Activated CD8-positive, alpha-beta memory T cell treated with anti-CD3 and anti-CD28 coated beads, Interleukin-2, amount 50 U/mL, for 24 hours (primary cell): ENCODE results near the gene NKX2-1.

ENCODE experiments used
- DNase-seq: peaks from one replicate; pipeline ENCODE4 v3.0.0-alpha.2; 2020; ENCODE audit errors: extremely low read depth

NKX2-1 gene

DNA sequence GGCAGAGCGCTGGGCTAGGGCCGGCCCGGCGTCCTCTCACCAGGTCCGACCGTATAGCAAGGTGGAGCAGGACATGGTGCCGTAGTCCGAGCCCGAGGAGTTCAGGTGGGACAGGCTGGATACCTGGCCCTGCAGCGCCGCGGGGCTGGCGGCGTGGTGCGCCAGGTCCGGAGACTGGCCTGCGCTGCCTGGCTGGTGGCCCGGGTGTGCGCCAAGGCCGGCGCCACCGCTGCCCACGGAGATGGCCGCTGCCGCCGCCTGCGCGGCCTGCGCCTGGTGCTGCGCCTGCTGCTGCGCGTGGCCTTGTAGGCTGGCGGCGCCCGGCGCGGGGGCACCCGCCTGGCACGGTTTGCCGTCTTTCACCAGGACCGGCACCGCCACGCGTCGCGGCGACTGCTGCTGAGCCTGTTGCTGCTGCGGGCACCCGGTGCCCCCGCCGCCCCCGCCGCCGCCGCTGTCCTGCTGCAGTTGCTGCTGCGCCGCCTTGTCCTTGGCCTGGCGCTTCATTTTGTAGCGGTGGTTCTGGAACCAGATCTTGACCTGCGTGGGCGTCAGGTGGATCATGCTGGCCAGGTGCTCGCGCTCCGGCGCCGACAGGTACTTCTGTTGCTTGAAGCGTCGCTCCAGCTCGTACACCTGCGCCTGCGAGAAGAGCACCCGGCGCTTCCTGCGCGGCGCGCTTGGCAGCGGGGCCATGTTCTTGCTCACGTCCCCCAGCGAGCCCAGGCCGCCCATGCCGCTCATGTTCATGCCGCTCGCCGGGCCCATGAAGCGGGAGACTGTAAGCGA is 2.6 kb downstream of the NKX2-1 start:
- DNase-seq = no peak

DNA sequence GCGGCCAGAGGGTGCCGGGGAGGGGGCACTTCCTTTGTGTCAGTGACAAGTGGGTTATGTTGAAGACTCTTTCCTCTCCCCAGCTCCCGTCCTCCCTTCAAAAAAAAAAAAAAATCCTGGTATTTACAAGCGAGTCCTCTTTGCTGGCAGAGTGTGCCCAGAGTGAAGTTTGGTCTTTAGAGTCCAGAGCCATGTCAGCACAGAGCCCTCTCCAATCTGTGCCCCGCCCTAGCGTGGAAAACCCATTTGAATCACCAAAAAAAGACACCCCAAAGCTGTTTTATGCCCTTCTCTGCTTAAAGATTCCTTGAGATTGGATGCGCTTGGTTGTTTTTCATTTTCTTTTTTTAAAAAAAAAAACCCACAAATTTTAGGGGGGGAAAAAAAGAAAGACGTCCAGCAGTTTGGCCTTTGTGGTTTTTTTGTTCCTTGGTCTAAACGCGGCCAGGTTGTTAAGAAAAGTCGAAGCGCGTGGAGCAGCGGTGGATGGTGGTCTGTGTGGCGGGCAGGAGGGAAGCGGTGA is 3.3 kb downstream of the NKX2-1 start:
- DNase-seq = no peak

DNA sequence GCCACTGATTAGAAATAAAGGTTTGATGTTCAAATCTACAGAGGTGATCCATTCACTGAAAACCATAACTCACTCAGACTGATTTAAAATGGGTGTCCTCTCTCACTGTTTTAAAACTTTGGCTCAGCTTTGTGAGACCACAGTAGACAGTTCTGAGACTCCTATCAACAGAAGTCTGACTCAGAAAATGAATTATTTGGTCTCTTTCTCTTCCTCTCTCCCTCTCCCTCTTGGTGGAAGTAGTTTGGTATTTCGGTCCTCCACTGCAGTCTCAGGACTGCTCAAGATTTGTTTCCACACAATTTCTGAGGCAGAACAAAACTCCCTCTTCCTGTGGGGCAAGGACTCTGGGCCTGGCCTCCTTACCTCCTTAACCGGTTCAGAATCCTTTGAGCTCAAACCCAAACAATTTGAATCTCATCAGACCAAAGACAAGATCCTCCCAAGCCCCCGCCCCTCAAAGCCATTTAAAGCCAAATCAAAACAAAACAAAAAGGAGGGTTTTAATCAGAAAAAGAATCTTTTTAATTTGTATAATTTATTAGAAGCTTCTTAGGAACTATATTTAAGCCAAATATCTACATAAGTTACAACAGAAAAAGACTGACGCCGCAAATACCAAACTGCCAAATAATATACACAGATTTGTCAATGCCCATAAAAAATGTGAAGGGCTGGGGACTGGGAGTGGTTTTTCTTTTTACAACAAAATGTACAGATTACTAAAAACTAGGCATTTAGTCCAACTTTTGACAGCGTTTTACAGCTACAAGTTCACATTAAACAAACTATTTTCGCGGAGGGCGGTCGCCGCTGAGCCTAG is 3.9 kb downstream of the NKX2-1 start:
- no peak for DNase-seq

DNA sequence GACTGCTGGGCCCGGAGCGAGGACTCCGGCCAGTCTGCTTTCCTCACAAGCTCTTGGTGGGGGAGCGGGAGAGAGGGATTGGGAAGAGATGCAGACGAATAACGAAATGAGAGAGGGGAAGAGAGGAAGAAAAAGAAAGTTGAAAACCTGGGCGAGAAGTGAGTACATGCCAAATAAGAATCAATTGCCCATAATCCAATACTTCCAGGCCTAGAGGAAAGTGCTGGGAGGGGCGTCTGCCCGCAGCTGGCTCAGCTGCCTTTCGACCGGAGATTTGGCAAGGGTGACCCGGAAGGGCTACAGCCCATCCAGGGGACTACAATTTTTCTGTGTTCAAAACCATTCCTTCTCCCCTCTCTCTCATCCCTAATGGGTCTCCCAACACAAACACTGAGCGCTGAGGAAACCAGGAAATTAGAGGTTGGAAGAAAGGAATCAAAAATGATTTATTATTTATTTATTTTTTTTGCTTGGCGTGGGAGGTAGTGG is 4.9 kb downstream of the NKX2-1 start:
- no peak for DNase-seq

DNA sequence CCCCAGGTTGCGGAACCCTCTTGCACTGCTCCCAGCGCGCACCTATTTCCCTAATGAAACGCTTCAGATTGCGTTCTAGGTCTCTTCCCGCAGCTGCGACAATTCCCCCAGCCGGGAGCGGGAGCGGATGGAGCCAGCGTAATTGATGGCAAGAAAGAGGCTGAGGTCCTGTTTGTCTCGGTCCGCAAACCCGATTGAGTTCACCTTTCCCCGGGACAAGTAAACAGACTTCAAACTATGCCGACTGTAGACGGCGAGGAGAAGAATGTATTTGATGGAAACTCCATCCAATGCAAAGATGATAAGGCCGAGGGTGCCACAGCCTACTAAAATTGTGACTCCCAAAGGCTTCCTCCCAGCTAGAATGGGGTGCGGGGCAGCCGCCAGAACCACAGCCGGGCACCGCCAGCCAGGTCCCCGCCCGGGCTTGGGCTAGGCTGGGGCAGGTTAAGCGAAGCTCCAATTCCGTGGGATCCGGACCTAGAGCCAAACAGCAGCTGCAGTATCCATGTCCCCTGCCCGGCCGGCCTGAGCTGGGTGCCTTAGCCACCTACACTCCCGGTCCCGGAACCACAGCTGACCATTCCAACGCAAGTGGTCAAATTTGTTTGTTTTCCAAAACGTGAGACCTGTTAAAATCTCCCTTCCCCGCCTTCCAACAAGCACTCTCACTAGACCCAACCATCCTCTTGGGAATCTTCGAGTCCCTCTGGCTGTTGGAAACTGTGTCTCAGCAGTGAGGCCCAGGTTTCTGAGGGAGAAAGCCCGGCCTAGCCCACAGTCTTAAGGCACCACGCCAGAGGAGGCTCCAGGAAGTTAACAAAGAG is 5.5 kb downstream of the NKX2-1 start:
- DNase-seq = no peak

DNA sequence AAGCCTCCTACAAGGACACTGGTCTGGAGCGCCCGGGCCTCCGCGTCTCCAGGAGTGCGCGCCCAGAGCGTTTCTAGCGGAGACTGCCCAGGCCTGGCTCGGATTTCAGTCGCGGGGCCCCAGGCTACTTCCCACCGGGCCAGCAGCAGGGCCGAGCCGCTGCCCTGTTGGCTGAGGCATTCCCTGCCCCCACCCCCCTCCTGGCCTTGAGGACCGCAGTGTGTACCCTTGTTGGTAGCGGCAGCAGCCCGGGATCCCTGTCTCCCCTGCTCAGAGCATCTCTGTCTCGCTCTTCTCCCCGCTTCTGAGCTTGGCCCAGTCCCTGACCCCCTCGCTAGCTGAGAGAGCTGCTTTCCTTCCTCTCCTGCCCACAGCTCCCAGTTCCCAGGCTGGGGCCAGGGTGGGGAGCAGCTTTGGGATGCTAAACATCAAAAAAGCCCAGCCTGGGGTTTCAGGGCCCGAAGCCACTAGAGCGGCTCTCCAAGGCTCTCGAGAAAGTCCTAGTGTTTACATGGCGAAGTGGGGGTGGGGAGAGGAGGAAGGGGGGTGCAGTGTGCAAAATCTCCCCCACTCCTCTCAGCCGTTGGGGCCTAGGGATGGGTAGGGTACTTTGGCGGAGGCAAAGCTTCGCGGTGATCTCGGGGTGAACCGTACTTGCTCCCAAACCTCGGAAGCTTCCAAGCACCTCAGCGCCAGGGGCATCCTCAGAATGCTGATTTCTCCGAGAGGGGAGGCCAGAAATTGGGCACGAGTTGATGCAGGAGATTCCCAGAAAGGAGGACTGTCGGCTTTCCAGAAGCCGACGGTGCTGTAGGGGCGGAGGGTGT is 6.4 kb downstream of the NKX2-1 start:
- DNase-seq = no peak

DNA sequence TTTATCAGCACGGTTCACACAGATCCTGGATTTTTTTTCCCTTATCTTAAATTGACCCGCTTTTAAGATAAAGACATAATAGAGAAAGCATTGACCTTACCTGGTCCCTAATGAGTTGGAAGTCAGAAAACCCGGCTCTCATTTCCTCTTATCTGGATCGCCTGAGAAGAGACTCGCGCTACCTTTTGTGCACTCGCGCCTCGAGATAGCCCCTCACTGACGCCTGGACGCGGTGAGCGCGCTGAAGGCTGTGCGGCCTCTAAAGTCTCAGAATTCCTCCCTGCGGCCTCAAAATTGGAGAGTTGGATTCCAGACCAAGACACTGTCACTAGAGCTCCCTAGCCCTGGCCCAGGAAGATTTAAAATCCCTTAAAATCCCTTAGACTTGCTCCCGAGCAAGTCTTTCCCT is 7.0 kb downstream of the NKX2-1 start:
- DNase-seq = no peak

DNA sequence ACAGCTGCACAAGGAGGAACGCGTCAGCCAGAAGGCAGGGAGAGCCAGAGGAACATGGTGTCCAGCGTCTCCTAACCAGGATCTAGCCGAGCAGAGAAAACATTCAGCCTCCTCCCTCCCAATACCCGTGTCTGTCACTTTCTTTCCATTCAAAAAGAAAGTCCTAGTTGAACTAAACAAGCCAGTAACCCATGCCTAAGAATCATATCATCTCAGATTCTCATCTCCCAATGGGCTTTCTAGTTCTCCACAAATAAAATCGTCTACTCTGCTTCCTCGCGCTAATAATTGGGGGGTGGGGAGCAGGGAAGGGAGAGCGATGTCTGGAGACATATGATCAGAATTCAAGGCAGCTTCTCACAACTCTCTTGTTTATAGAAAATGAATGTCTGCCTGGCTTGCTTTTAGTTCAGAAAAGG is 7.4 kb downstream of the NKX2-1 start:
- no peak for DNase-seq

DNA sequence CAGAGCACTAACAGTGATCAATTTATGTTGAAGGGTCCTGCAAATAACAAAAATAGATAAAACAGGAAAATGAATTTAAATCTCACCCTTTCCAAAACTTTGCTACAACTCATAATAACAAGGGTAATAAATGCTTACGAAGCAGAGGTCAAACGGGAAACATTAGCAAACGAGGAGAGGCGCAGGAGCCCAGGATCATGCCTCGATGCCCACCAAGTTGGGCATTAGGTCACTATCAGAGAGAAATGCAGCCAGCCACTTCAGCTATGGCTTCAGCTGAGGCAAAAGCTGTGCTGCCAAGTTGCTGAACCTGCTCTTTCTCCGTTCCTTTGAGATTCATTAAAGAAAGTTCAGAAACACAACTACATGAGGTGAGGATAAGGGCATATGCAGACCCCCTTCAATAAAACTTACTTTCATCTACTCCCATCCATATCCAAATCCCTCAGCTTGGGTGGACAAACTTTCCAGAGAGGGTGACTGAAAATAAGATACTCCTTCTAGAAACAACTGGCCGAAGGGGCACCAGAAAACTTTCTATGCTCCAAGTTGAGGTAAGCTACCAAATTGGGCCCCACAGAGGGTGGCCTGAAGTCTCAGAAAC is 7.9 kb downstream of the NKX2-1 start:
- DNase-seq = no peak

DNA sequence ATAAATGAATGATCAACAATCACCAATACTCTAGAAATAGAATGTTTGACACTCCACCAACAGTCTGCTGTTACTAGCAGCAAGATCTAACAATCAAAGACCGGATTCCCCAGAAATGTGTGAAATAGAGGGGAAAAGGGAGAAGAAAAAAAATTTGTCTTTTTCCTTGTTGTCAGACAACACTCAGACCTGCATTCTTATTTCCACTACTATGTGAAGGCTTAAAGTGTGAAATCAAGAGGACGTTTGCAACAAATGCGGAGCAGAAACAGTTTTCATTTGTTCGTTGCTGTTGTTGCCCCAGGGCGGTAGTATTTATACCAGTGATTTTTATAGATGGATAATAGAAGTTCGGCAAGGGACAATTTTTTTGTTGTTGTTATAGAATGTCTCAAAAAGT is 9.2 kb downstream of the NKX2-1 start:
- no peak for DNase-seq

DNA sequence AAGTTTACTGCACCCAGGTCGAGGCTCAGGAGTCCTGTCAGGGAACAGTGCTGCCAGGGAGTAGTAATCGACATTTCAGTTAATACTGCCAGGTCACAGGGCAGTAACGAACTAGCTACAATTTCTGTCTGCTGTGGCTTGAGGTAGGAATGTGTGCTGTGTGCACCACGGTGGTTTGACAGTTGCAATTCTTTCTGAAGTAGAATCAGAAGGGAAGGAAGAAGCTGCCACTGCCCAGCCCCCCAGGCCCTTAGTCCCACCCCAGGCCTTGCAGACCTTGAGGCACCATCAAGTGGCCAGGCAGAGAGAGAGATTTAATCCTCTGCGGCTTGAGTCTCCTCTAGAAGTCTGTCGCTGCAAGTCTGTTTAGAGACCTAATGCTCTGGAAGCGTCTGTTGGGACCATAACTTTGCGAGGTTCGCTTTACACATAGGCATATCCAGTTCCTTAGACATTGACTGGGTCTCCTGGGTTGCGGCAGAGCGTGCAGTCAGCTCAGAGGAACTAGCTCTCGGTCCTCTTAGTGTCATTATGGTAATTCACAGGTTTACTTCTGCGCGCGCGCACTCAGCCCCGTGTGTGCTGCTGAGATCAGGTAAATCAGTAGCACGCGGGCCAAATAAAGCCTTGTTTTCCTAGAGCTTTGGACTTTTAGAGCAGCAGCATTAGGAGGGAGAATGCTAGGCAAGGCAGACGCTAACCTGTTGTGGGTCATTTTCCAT is 9.8 kb downstream of the NKX2-1 start:
- no peak for DNase-seq

DNA sequence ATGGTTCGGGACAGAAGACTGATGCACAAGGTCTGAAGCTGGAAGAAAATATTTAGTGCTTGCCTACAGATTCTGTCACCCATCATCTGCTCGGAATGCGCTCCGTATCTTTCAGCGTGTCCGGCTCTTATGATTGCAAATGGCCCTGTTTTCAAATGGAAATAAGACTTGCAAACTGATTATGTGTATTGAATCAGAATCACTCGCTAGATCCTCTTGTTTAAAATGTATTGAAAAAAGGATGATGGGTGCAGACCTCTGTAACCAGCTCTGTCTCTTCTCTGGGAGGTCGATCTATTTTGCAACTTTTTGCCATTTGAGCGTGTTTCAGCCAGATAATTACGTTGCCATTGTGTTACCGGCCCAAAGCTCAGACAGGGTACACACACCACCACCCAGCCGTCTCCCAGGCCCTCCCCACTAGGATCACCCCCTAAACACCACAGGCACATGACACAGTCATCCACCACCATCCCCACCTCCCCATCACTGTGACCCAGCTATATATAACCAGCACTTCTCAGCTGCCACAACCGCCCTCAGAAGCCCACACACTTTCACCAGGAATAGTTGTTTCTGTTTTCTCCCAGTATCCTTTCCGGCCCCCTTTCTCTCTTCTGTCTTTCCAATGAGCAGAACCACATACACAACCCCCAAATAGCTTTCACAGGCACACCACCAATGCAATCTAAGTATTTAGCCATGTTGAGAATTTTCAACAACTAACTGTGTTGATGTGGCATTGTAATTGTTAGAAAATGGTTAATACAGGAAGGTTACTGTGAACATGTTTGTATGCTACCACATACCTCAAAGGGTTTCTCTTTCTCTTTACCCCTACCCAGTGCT is 10.7 kb downstream of the NKX2-1 start:
- DNase-seq = no peak

DNA sequence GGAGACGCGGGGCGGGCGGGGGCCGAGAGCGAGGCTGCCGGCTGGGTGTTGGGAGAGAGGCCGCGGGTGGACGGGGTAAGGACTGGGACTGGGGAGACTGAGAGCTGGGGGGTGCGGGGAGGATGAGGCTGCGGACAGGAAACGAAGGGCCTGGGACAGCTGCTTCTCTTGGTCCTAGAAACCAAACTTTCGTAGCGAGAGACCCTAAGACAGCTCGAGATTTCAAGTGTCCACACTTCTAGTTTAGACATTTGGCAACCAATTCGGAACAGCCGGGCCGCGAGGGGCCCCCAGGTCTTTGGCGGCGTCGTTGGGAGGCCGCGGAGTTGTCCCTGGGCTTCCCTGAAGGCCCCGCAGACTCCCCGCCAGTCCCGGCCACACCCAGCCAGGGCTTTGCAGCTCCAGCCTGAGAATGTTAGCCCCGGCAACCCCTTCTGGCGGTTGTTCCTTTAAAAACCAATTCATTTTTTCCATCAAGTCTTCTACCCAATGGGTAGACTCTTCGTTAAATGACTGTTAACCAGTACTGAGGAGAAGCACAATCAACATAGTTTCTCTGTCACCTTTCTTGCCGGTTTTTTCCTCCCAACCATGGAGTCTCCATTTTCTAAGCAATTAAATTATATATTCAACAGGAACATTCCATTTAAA is 11.5 kb downstream of the NKX2-1 start:
- DNase-seq = no peak

DNA sequence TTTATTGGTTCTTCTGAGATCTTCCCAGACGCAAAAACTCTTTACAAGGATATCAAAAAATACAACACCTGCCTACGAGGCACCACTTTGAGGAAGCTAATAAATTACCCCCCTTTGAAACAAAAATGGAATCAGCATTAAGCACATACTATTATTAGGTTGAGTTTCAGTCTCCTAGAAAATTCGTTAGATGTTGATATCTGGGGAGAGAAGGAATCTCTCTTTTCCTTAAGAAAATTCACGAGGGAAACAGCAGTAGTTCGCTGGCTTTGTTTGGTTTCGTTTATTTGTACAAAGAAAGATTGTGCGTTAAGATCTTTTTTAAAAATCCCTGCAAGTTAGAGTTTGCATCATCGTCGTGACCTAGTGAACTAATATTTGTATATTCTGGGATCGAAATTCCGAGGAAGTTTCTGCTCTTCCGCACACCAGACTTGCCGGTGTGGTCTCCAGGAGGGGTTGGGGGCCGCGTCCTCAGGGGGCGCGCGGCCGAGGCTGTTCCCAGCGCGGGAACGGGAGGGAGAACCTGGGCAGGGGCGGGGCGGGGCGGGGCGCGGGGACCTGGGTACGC is 12.1 kb downstream of the NKX2-1 start:
- no peak for DNase-seq

DNA sequence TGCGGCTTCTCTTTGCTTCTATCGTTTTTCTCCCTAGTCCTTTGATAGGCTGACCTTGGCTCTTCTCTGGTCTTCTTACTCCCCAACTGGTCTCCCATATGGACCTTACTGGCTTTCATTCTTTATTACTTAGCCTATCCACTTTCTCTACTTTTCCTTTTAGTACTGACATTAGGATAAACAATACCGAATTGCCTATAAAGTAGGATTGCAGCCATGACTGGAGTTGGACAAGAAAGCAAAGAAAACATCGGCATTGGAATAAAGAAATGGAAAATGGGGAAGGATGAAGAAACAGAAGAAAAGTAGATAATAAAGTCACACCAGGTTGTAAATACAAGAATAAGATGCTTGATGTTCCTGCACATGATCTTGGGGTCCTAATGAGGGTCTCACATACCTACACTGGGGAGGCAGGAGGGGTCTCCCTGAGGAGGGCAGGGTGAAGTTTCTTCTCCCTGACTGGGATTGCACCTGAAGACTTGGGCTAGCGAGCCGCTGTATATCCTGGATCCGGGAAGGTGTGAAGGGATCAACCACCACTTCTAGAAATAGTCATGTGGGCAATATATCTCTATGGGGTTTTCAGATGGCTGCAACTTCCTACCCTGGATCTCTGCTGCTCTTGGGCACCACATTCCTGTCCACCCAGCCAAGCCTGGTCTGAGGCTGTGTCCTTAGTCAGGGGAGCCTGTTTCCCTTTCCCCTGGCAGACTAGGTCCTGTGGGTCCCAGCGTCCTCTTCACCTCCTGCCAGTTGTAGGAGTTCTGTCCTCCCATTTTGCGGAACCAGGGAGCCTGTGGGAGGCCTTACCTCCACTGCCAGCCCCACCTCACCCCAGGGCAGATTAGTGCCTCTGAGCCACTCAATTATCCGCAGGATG is 13.1 kb downstream of the NKX2-1 start:
- DNase-seq = no peak

DNA sequence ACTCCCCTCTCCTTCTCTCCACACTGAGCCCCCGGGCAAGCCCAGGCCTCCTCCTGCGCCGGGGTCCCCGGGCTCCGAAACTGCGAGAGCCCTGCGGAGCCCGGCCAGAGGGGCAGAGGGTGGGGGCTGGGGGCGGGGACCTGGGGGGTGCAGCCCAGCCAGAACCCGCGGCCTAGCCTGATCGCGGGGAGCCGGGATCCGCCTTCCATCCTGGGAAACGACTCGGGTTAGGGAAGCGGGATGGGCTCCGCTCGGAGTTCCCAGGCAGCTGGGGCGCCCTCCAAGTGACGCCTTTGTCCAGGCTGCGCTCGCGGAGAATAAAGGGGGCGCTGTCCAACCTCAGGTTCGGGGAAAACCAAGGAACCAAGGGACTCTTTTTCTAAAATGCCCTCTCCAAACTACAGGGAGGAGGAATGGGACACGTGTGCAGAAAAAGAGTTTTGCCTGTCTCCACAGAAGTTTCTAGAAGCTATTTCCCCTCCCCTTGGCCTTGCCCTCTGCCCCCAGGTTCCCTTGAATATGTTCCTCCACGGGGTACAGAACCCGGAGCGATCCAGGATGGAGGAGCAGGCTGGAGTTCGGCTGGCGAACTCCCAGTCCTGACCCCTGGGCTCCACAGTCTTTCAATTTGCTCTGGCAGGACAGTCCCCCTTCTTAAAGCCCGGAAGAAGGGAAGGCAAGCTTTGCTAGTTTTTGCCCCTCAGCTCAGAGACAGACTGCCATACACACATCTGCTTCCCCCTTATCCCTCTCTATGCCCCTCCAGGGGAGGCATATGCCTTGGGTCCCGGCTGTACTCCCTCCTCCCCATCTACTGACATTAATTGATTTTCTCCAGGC is 13.9 kb downstream of the NKX2-1 start:
- DNase-seq = no peak
